ENCODE measurements around the gene SIRPA.
"Not testable (repeated sequence)": the region's sequence is repeated elsewhere in the genome, so short reads cannot be mapped to it uniquely, and the experiment has no call there.

Gene SIRPA

DNA sequence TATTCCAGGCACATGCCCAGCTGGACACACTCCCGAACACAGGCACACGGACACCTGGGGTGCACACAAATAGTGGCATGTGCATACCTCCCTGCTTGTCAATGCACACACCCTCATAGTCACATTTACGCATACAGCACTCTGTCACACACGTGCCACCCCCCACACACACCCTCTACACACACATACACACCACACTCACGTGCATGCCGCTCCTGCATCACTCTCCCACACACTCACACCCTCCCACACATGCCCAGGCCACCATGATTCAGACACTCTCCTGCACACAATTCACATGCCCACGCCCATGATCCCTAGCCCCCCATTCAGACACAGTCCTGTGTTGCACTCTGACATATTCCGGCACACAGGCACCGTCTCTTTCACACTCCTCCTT is 13.0 kb downstream of the SIRPA start:
- DNase-seq, result no peak

DNA sequence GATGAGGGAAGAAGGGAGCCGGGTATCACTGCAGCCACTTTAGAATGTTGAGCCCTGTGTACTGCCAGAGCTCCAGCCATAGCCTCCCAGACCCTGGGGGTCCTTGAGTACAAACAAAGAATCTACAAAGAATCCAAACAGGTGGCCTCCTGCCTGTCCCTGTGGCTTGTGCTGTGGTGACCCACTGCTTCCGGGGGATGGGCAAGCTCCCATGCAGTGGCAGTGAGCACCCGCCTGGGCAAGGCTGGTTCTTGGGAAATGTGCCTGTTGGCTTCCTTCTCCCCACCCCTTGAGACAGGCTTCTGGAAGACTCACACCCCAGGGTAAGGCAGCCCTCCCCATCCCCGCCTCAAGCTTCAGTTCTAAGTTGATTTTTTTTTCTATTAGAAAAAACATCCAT is 13.9 kb downstream of the SIRPA start:
- DNase-seq, result no peak

DNA sequence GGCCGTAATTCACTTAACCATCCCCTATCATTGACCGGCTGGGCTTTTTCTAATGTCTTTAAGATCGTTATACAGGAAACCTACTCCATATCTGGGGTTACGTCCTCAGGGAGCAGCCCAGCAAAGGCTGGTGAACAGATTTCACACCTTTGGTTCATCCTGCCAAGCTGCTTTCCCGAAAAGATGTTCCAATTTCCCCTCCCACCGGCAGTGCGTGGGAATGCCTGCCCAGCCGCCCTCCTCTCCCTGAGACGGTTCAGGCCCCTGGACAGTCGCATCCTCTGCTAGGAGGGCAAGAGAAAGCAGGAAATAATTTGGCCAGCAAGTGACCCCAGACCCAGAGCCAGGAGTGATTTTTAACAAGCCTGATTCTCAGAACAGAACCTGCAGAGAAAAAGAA is 16.3 kb downstream of the SIRPA start:
- no peak for DNase-seq

DNA sequence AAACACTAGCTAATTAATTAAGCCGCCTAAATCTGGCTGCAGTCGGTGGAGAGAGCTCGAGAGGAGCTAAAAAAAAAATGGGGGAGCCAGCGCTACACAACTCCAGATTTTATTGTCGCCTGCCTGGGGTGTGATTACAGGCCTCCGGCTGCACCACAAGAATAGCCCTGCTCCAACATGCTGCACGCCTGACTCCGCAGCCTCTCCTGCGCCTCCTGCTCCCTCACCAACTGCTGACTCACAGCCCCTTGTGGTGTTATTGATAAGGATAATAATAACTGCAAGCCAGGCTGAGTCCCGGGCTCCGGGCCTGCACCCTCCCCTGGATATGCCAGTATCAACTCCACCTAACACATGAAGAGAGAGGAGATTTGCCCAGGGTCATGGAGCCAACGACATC is 16.8 kb downstream of the SIRPA start:
- DNase-seq, result no peak

DNA sequence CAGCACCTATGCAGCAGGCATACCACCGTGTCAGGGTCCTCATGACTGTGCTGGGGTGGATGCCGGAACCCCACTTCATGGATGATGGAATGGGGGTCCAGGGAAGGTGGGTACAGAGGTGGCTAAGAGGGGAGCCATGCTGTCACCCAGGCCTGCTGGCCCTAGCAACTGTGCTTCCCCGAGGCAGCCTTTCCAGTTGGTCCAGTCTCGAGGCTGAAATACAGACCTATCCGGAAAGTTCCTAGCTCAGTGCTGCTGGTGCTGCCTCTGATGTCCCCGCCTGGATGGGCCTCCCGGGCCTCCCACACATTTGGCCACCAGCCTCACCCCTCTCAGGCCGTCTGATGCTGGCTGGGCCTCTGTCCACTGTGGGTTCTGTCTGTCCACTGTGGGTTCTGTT is 17.4 kb downstream of the SIRPA start:
- no peak for DNase-seq

DNA sequence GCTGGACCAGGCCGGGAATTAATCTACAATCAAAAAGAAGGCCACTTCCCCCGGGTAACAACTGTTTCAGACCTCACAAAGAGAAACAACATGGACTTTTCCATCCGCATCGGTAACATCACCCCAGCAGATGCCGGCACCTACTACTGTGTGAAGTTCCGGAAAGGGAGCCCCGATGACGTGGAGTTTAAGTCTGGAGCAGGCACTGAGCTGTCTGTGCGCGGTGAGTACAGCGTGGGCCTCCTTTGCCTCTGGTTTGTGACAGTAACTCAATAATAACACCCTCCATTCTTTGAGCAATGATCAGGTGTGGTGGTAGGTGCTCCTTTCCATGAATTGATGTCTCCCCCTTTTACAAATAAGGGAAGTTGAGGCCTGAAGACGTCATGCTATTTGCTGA is 20.0 kb downstream of the SIRPA start:
- DNase-seq, result not testable (repeated sequence)

DNA sequence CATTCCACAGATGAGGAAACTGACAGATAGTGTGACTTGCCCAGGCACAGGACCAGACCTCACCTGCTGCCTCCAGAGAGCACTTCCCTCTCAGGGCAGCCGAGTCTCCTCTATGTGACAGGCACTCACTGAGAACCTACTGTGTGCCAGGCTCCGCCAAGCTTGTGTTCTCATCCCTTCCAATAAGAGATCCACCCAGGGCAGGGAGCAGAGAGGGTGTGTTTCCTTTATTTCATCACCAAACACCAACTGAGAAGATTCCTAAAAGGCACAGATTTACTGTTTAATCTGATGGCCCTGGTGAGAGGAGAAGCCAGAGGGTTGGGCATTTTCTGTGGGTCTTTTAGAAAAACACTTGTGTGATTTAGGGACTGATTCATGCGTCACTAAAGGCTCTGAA is 20.5 kb downstream of the SIRPA start:
- DNase-seq, result no peak

DNA sequence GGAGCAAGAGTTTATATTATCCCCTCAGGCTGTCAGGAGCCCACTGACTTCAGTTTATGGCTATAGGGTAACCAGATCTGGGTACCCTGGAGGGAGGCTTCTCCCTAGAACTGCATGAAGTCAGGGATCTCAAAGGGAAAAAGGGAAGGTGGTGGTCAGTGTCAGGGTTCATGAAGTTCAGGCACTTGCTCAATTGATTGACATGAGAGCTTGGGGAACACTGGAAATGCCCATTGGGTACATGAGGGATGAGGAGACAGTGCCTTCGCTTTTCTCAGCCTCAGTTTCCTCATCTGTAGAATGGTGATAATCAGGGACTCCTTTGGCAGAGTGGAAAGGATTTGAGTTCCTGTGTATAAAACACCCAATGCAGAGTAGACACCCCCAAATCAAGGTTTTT is 22.6 kb downstream of the SIRPA start:
- DNase-seq, result no peak

DNA sequence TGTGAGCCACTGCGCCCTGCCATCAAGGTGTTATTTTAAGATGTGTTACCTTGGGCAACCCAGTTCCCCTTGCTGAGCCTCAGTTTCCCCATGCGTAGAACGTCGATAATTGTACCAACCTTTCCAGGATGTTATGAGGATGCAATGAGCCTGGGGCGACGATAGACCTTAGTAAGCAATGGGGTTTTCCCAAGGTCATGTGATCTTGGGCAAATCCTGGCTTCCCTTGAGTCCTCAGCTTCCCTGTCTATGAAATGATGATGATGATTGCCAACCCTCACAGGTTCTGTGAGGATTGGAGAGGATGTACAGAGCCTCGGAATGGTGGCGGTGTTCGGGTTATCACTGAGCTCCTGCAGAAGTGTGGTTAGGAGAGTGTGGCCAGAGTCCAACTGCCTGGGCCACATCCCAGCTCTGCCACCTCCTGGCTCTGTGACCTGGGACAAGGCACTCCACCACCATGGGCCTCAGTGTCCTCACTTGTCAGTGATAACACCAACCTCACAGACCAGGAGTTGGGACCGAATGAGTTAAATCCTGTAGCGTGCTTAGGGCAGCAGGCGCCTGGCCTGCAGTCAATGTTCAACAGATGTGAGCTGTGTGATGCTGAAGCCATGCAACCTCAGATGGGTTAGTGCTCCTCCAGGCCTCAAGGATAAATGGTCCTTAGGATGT is 23.4 kb downstream of the SIRPA start:
- no peak for DNase-seq

DNA sequence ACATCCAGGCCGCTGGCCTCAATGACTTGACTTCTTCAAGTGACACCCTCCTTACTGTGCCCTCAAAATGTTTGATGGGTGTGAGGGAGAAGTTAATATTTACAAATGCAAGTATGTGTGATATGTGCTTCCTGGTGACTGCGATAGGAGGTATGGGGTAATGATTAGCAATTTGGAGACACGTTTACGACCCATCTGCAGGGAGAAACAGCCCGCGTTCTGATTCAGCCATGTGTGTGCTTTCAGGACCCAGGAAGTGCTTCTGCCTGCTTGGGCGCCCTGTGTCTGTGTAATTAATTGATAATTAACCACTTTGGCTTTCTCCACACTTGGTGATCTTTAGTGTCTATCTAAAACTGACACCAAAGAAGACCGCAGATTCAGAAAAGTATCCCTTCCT is 25.0 kb downstream of the SIRPA start:
- DNase-seq, result no peak

DNA sequence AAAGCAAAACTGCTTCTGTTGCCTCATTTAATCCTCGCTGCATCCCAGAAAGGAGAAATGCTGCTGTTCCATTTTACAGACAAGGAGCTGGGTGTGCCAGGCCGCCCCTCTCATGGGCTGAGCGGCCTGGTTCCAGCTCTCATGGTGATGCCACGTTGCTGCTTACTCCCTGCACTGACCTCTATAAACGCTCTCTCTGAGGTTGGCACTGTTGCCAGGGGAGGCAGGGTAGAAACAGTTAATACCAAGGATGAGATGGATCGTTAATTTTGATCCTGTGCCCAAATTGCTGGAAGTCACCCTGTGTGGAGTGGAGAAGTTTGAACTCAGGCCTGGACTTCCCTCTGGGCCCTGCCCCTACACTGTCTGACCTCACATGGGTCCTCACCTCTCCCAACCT is 25.6 kb downstream of the SIRPA start:
- no peak for DNase-seq

DNA sequence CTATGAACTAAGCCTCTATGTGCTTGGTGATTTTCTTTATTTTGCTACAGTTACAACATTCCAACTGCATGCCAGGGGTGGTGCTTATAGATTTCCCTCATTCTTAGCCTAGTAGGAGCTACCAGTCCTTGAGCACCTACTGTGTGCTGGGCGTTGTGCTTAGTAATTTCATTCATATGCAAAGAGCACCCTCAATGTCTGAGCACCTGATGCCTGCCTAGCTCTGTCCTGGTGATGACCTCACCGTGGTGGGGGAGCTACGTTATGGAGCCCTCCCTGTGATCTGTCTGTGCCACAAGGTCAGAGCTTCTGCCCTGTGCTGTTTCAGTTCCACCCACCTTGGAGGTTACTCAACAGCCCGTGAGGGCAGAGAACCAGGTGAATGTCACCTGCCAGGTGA is 26.8 kb downstream of the SIRPA start:
- not testable (repeated sequence) for DNase-seq

DNA sequence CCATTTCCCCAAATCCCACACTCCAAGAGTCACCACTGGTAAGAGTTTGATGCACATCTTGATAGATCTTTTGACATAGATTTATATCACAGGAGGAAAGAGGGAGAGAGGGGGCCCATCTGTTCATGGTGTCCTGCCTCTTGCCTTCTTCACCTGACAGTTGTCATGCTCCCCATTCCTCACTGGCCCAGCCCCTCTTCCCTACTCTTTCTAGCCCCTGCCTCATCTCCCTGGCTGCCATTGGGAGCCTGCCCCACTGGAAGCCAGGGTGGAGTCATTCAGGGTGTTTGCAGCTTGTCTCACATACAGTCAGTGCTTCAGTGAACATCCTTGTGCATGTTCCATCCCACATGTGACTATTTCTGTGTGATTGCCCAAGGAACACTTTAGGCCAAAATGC is 27.6 kb downstream of the SIRPA start:
- DNase-seq, result no peak

DNA sequence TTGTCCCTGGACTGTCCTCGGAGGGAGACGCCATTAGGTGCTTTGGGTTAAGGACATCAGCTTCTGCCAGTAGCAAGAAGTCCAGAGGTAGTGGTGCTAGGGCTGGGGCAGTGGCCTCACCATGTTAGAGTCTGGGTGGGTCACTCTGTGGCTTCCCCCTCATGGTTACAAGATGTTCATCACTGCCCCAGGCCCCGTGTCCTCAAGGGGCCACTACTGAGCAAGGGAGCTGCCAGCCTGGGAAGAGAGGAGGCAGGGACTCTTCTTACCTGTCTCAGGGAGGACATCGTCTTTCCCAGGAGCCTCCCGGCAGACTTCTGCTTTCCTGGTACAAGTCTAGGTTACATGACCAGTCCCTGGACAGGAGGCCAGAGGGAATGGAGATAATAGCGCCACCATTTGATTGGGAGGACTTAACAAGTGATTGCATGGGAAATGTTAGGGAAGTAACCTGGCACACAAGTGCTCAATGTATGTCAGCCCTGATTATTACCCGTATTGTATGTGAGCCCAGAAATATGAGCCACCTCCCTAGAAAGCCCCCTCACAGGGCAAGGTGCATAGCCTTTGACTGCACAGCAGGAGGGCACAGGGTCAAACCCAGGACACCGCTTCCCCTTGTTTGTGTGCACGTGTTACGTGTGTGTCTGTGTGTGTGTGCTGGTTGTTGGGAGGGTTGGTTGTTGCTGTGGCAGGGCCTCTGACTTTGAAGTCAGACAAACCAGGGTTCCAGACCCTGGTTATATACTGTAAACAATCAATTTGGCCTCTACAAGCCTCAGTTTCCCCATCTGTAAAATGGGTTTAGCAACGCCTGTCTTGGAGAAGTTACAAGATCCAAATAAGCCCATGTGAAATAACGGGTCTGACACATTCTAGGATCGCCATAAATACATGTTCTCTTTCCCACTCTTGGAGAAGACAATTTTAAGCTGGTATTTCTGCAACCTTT is 30.0 kb downstream of the SIRPA start:
- DNase-seq, result no peak

DNA sequence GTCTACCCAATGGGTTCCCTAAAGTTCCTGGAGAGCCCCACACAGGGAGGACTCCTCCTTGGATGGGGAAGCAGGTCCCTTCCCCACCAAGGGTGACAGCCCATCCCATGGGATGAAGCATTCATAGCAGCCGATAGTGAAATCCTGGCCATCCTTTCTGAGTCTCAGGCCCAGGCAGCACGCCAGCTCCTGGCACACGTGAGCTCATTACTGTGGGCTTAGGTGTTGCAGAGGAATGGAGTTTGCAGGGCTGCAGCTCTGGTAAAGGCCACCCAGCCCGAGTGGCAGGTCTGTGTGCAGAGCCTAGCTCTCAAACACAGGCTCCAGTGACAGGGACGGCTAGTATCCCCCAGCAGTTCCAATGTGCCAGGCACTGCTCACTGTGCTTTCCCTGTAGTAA is 31.0 kb downstream of the SIRPA start:
- DNase-seq, result no peak

DNA sequence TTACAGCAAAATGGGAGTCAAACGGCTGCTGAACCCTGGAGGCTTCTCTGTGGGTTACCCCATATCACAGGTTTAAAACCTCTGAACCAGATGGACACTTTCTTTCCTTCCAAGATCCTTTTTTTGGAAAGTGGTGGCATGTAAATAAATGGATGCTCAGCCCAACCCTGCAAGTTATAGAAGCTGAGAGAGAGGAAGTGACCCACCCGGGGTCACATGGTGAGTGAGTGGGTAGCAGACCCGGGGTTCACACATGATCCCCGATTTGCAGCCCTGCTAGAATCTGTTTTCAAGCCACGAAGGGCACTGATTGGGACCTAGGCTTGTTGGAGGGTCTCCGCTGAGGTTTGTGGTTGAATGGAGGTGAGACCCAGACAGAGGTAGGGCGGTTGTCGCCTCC is 32.0 kb downstream of the SIRPA start:
- no peak for DNase-seq

DNA sequence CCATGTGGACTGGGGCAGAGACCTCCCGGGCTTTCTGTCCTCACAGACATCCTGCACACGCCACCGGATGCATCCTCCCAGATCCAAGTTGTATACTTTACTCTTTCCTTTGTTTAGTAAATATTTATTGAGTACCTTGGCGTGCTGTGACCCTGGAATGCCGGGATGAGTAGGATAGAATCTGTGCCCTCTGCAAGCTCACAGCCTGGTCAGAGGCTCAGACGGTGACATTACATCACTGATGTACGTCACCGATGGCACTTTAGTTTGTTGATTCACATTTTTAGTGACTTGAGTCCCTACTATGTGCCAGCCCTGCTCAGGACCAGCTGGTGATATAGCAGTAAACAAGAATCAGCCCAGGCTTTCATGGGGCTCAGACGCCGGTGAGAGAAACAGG is 32.9 kb downstream of the SIRPA start:
- DNase-seq, result no peak

DNA sequence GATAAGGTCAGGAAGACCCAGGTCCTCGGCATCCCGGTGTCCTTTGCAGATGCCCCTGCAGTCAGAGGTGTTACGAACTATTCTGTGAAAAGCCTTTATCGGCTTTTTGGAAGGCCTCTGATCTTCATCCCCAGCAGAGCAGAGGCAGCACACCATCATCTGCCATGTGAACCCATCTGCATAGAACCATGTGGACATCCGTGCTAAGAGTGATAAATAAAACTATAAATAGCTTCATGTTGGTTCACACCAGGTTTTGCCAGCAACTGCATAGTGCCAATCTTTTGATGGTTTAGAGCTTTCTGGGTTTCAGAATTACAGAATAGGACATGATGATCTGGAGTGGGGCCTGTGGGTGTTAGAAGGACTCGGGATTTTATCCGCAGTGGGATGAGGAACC is 33.6 kb downstream of the SIRPA start:
- no peak for DNase-seq

DNA sequence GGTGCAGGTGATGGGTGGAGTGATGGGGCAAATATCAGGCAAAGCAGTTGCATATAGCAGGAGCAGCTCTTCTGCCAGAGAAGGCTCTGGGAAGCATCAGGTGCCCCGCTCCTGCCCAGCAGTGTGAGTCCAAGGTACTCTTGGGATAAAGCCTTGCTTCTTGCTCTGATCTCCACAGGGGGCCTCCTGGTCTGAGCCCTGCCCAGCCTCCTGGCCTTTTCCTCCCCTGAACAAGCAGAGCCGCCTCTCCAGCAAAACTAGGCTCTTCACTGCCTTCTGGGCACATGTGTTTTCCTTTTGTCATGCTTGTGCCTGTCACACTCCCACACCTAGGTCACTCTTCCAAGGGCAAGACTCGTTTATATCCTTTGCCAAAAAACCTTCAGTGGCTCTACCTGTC is 34.3 kb downstream of the SIRPA start:
- DNase-seq, result no peak

DNA sequence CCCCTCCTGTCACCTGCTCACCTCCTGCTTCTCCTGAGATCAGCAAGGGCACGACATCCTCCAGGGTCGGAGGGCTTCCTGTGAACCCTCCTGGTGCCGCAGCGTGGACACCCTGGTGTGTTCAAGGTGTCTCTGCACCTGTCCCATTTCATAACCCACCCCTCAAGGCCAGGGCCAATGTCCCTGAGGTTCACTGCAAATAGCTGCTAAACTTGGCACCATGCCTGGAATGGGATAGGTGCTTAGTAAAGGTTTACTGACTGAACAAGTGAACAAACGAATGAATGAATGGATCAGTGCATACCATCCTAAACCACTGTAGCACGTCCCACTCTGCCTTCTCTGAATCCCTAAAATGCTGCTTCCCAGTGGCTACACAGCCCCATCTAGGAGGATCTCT is 35.0 kb downstream of the SIRPA start:
- no peak for DNase-seq

DNA sequence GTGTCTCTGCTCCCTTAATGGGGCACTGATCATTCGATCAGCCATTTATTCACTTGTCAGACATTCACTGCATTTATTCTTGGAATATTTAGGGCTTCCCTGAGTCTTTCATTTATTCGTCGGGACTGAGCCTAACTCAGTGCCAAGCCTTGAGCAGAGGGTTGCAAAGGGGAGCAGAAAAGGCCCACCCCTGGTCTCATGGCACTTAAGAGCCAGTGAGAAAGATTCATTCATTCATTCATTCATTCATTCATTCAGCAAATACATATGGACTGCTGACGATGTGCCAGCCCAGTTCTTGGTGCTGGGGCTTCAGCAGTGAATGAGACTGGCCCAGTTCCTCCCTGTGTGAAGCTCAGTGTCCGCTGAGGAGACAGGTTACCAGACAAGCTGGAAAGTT is 36.6 kb downstream of the SIRPA start:
- DNase-seq, result no peak

DNA sequence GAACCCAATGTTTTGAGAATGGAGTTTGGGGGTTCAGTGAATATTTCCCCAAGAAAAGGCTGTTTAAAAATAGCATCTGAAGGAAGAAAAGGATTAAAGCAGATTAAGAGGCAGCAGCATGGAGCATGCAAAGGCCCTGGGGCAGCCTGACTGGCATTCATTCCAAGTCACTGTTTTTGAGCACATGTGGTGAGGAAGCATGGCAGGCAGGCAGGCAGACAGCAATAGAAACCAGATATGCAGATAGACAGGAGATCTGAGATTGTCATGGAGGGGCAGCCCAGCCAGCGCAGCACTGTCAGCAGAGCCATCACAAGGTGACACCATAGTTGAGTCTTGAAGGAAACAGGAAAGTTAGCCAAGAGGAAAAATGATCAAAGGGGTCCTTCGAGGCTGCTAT is 37.8 kb downstream of the SIRPA start:
- DNase-seq, result no peak

DNA sequence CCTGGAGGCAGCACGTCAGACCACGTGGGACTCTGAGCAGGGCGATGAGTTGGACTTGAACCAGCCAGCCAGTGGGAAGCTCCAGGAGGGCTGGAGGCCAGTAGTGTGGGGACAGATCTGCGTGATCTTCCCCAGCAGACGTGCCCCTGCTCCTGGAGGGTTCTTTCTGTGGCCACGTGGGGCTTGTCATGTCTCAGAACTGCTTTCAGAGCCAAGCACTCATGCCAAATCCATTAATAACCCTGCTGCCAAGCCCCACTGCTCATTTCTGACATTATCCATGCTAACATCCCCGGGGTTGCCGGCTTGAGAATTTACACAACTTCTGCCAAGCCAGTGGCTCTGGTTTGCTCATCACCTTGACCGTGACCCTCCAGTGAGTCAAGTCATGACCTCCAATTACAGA is 38.3 kb downstream of the SIRPA start:
- DNase-seq, result no peak

DNA sequence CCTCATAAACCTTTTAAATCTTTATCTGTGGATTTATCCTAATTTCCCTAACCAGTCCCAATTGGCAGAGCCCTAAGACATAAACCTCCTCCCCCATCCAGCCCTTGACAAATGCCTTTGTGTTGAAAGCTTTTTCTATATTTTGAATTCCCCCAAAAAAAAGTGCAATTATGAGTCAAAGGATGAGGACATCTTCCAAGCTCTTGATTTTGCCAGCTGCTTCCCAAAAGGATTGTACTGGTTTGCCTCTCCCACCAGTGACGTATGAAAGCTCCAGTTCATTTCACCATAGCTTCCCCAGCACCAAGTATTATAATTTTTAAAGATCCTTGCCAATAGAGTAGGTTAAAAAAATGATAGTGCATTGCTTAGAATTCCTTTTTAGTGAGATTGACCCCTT is 38.9 kb downstream of the SIRPA start:
- DNase-seq, result no peak
